ENCODE measurements around the gene SRCAP.

- TF ChIP-seq EZH2 (IDR thresholded peaks at IDR 0.05) = no peak
- no peak for TF ChIP-seq CTCF (IDR thresholded peaks at IDR 0.05)
- no peak for TF ChIP-seq EZH2phosphoT487 (IDR thresholded peaks at IDR 0.05)
These were observed 88.8 kb downstream of the SRCAP start for GRCh38 chr16:30787613-30788378.

Measured in neural progenitor cell (in vitro differentiated cells).